ENCODE measurements around the gene NCBP2.

The NCBP2 gene

DNA sequence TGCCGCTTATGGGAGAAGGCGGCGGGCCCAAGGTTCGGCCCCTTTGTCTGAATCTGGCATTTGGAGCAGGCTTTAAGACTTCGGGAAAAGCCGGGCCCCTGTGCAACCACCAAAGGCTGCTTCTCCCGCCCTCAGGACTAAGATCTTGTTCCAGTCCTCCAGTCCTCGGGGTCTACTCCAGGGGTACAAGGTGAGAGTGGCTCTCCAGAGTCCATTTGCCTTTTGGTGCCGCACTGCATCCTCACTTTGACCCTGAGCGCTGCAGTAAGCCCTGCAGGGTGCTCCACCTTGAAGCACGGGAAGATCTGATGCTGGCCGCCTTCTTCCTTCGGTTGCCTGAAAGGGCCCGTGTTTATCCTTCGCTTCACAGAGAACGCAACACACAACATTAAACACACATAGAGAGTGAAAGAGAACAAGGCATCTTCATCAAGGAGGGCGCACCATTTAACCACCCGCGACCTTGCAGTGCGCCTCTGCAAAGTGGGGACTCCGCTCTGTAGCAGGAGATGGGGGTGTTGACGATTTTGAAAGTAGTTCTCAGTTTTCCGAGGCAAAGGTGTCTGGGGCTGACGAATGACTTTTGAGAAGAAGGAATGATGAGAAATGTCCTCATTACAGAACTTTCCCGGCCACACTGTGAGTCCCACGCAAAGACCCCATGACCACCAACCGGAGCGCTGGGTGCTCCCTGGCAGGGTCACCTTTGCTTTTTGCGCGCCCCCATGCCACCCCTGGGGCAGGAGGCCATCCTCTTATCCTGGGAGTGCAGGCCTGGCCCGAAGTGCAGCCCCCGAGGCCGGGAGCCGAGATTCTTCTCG, 25.3 kb upstream of the NCBP2 start:
- no peaks in the 10 kb centered on the region; the same call in 1 of the 2 replicates for H3K4me1 ChIP-seq (ENCODE audit: control insufficient read depth, insufficient read depth, low read length)
- H3K9ac ChIP-seq (ENCODE audit: low read depth, low read length), result no peak overlapping the region
- H3K27me3 ChIP-seq (ENCODE audit: control insufficient read depth, insufficient read depth, low read length), result peaks cover 73% of the 10 kb centered on the region
- H3K9me3 ChIP-seq (ENCODE audit: control insufficient read depth, insufficient read depth, low read length), result peaks cover 4% of the 10 kb centered on the region; the same call in 1 of the 2 replicates
- no peaks in the 10 kb centered on the region for H3K36me3 ChIP-seq (ENCODE audit: control insufficient read depth, insufficient read depth, low read length)
- no peak overlapping the region for H3K27ac ChIP-seq (ENCODE audit: low read depth, low read length)
- H3K4me3 ChIP-seq (ENCODE audit: low read depth, low read length), result peak overlapping the region; percentile 23; the same call in 1 of the 2 replicates

DNA sequence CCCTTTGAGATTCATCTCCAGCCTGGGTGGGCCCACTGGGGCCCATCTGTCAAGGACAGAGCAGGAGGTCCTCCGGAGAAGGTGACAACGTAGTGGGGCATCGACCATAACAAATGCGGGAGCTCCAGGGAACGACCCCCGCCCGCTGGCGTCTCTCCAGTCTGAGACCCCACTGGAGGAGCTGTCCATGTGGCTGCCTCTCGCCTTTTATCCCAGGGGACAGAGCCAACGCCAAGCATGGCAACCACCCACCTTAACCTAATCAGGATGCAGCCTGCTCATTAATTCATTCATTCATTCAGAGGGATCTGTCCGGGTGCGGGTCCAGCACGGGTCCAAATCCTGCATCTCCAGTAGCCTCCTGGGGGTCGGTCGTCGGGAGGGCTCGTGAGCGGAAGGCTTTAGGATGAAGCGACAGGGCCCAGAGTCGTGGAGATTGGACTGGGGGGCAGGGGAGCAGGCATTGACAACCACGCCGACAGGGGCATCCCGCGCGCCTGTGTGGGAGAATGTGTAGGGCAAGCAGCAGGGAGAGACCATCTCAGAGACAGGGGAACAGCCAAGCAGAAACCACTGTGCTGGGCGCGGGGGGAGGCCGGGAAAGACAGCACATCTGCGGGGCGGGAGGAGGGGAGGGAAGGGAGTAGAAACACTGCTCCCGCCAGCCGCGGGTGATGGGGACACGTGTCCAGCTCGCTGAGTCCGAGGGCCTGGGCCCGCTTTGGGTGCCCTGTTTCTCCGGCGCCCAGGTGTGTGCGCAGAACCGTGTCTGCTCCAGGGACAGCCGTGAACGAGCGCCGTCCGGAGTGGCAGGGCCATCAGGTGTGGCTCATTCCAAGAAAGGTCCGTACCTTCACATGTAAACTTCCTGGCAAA, 24.4 kb upstream of the NCBP2 start:
- Histone ChIP-seq H3K4me3 (ENCODE audit: low read depth, low read length) (peak overlapping the region; percentile 23; the same call in 1 of the 2 replicates), H3K4me1 (ENCODE audit: control insufficient read depth, insufficient read depth, low read length) (no peaks in the 10 kb centered on the region; the same call in 1 of the 2 replicates), H3K9me3 (ENCODE audit: control insufficient read depth, insufficient read depth, low read length) (peaks cover 4% of the 10 kb centered on the region; the same call in 1 of the 2 replicates), H3K36me3 (ENCODE audit: control insufficient read depth, insufficient read depth, low read length) (no peaks in the 10 kb centered on the region), H3K9ac (ENCODE audit: low read depth, low read length) (no peak overlapping the region), H3K27ac (ENCODE audit: low read depth, low read length) (no peak overlapping the region), H3K27me3 (ENCODE audit: control insufficient read depth, insufficient read depth, low read length) (peaks cover 73% of the 10 kb centered on the region)

DNA sequence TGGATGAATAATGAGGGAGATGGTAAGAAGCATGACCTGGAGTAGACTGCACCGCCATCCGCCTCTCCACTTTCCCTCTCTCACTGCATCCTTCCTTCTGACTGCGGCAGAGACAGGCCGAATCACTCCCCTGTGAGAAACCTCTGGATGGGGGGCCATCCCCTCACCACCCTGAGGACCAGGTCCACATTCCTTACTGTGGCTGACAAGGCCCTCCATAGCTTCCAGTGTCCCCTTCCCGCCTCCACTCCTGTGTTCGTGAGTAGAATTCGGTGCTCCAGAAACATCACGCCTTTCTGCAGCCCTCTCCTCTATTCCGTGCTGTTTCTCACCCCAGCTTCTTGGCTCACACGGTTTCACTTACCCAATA, 23.5 kb upstream of the NCBP2 start:
- Histone ChIP-seq H3K27me3 (ENCODE audit: control insufficient read depth, insufficient read depth, low read length) (peaks cover 65% of the 10 kb centered on the region), H3K4me1 (ENCODE audit: control insufficient read depth, insufficient read depth, low read length) (no peaks in the 10 kb centered on the region; the same call in 1 of the 2 replicates), H3K9me3 (ENCODE audit: control insufficient read depth, insufficient read depth, low read length) (no peaks in the 10 kb centered on the region), H3K4me3 (ENCODE audit: low read depth, low read length) (no peak overlapping the region), H3K36me3 (ENCODE audit: control insufficient read depth, insufficient read depth, low read length) (no peaks in the 10 kb centered on the region), H3K27ac (ENCODE audit: low read depth, low read length) (no peak overlapping the region), H3K9ac (ENCODE audit: low read depth, low read length) (no peak overlapping the region)

DNA sequence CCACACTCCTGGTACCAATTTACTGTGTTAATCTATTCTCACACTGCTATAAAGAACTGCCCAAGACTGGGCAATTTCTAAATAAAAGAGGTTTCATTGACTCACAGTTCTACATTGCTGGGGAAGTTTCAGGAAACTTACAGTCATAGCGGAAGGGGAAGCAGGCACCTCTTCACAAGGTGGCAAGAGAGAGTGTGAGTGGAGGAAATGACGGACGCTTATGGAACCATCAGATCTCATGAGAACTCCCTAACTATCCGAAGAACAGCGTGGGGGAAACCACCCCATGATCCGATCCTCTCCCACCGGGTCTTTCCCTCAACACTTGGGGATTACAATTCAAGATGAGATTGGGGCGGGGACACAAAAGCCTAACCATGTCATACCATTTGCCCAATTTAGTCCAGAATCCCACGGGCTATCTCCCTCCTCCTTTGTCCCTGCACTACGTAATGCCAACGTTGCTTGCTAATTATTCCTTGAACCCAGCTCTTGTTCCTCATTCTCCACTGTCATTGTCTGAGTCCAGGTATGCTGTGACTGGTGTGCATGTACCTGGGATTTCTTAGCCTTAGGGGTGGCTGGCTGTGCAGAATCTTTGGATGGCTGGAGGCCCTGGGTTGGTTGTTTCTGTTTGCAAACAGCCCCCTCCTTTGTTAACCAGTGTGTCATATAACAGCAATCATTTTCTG, 22.9 kb upstream of the NCBP2 start:
- Histone ChIP-seq H3K27me3 (ENCODE audit: control insufficient read depth, insufficient read depth, low read length) (peaks cover 60% of the 10 kb centered on the region), H3K9ac (ENCODE audit: low read depth, low read length) (no peak overlapping the region), H3K4me3 (ENCODE audit: low read depth, low read length) (no peak overlapping the region), H3K27ac (ENCODE audit: low read depth, low read length) (no peak overlapping the region), H3K36me3 (ENCODE audit: control insufficient read depth, insufficient read depth, low read length) (no peaks in the 10 kb centered on the region), H3K4me1 (ENCODE audit: control insufficient read depth, insufficient read depth, low read length) (no peaks in the 10 kb centered on the region; the same call in 1 of the 2 replicates), H3K9me3 (ENCODE audit: control insufficient read depth, insufficient read depth, low read length) (no peaks in the 10 kb centered on the region)

DNA sequence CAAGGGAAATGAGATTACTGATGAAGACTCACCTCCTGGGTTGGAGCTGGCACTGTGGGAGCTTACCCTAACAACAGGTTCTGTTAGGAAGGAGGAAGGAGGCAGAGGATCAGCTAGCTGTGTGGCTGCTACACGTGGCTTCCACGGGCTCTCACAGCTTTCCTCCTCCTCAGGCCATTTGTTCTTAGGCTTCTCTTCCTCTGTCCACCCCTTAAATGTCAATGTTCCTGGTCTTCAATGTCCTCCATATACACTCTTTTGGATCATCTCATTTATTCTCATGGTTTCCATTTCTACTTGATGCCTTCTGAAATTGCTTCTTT, 21.3 kb upstream of the NCBP2 start:
- no peaks in the 10 kb centered on the region for H3K9me3 ChIP-seq (ENCODE audit: control insufficient read depth, insufficient read depth, low read length)
- H3K4me3 ChIP-seq (ENCODE audit: low read depth, low read length), result no peak overlapping the region
- no peak overlapping the region for H3K27ac ChIP-seq (ENCODE audit: low read depth, low read length)
- peaks cover 43% of the 10 kb centered on the region for H3K27me3 ChIP-seq (ENCODE audit: control insufficient read depth, insufficient read depth, low read length)
- H3K4me1 ChIP-seq (ENCODE audit: control insufficient read depth, insufficient read depth, low read length), result no peaks in the 10 kb centered on the region; the same call in 1 of the 2 replicates
- no peaks in the 10 kb centered on the region for H3K36me3 ChIP-seq (ENCODE audit: control insufficient read depth, insufficient read depth, low read length)
- H3K9ac ChIP-seq (ENCODE audit: low read depth, low read length), result no peak overlapping the region

DNA sequence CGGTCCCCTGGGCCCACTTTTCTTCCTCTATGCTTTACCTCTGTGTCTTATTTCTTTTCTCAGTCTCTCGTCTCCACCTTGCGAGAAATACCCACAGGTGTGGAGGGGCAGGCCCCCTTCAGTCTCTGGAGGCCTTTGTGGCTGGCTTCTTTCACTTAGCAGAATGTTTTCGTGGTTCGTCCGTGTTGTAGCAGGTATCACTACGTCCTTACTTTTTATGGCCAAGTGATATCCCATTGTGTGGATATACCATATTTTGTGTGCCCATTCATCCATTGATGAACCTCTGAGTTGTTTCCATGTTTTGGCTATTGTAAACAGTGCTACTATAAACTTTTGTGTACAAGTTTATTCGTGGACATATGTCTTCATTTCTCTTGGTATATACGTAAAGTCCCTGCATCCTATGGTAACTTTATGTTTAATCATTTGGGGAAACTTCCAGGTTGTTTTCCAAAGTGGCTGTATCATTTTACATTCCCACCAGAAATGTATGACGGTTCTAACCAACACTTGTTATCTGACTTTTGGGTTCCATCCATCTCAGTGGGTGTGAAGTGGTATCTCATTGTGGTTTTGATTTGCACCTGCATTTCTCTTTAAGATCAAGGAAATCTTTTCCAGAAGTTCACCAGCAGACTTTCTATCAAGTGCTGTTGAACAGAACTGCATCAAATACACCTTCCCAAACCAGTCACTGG, 20.8 kb upstream of the NCBP2 start:
- Histone ChIP-seq H3K4me1 (ENCODE audit: control insufficient read depth, insufficient read depth, low read length) (no peaks in the 10 kb centered on the region; the same call in 1 of the 2 replicates), H3K27ac (ENCODE audit: low read depth, low read length) (no peak overlapping the region), H3K9me3 (ENCODE audit: control insufficient read depth, insufficient read depth, low read length) (no peaks in the 10 kb centered on the region), H3K27me3 (ENCODE audit: control insufficient read depth, insufficient read depth, low read length) (peaks cover 38% of the 10 kb centered on the region), H3K4me3 (ENCODE audit: low read depth, low read length) (no peak overlapping the region), H3K36me3 (ENCODE audit: control insufficient read depth, insufficient read depth, low read length) (no peaks in the 10 kb centered on the region), H3K9ac (ENCODE audit: low read depth, low read length) (no peak overlapping the region)

DNA sequence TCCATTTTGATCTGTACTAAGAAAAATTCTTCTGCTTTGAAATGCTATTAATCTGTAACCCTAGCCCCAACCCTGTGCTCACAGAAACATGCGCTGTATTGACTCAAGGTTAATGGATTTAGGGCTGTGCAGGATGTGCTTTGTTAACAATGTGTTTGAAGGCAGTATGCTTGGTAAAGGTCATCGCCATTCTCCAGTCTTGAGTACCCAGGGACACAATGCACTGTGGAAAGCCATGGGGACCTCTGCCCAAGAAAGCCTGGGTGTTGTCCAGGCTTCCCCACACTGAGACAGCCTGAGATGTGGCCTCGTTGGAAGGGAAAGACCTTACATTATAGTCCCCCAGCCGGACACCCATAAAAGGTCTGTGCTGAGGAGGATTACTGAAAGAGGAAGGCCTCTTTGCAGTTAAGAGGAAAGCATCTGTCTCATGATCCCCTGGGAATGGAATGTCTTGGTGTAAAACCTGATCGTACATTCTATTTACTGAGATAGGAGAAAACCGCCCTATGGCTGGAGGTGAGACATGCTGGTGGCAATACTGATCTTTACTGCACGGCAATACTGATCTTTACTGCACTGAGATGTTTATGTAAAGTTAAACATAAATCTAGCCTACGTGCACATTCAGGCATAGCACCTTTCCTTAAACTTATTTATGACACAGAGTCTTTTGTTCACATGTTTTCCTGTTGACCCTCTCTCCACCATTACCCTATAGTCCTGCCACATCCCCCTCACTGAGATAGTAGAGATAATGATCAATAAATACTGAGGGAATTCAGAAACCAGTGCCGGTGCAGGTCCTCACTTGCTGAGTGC, 20.0 kb upstream of the NCBP2 start:
- Histone ChIP-seq H3K27ac (ENCODE audit: low read depth, low read length) (no peak overlapping the region), H3K36me3 (ENCODE audit: control insufficient read depth, insufficient read depth, low read length) (no peaks in the 10 kb centered on the region), H3K4me3 (ENCODE audit: low read depth, low read length) (no peak overlapping the region), H3K9ac (ENCODE audit: low read depth, low read length) (no peak overlapping the region), H3K27me3 (ENCODE audit: control insufficient read depth, insufficient read depth, low read length) (peaks cover 30% of the 10 kb centered on the region), H3K4me1 (ENCODE audit: control insufficient read depth, insufficient read depth, low read length) (no peaks in the 10 kb centered on the region; the same call in 1 of the 2 replicates), H3K9me3 (ENCODE audit: control insufficient read depth, insufficient read depth, low read length) (no peaks in the 10 kb centered on the region)

DNA sequence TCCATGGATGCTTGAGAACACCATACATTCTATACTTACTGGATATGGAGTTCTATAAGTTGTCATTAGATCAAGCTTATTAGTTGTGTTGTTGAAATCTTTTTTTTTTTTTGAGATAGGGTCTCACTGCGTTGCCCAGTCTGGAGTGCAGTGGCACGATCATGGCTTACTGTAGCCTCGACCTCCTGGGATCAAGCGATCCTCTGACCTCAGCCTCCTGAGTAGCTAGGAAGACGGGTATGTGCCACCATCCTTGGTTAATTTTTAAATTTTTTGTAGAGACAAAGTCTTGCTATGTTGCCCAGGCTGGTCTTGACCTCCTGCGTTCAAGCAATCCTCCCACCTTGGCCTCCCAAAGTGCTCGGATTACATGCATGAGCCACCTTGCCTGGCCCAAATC, 12.5 kb upstream of the NCBP2 start:
- Histone ChIP-seq H3K27ac (ENCODE audit: low read depth, low read length) (no peak overlapping the region), H3K9me3 (ENCODE audit: control insufficient read depth, insufficient read depth, low read length) (no peaks in the 10 kb centered on the region), H3K4me3 (ENCODE audit: low read depth, low read length) (no peak overlapping the region), H3K9ac (ENCODE audit: low read depth, low read length) (no peak overlapping the region), H3K27me3 (ENCODE audit: control insufficient read depth, insufficient read depth, low read length) (no peaks in the 10 kb centered on the region), H3K4me1 (ENCODE audit: control insufficient read depth, insufficient read depth, low read length) (no peaks in the 10 kb centered on the region), H3K36me3 (ENCODE audit: control insufficient read depth, insufficient read depth, low read length) (no peaks in the 10 kb centered on the region)

DNA sequence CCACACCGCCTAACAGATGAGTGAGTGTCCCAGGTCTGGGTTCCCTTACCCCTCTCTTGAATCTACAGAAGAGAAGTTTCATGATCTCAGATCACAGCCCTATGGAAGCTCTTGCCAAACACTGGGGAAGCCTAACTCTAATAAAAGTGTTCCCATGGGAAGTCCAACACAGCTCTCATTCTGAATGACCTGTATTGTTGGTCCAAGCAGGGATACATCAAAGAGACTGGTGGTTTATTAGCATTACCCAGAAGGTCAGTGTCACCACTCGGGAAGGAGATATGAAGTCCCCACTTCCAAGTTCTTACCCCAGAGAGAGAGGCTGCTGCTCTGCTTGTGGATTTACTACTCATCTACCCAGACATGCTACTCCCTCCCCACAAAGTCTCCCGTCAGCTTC, 9.0 kb upstream of the NCBP2 start:
- no peaks in the 10 kb centered on the region for H3K27me3 ChIP-seq (ENCODE audit: control insufficient read depth, insufficient read depth, low read length)
- H3K27ac ChIP-seq (ENCODE audit: low read depth, low read length), result no peak overlapping the region
- H3K9ac ChIP-seq (ENCODE audit: low read depth, low read length), result no peak overlapping the region
- no peak overlapping the region for H3K4me3 ChIP-seq (ENCODE audit: low read depth, low read length)
- H3K9me3 ChIP-seq (ENCODE audit: control insufficient read depth, insufficient read depth, low read length), result no peaks in the 10 kb centered on the region
- no peaks in the 10 kb centered on the region for H3K36me3 ChIP-seq (ENCODE audit: control insufficient read depth, insufficient read depth, low read length)
- no peaks in the 10 kb centered on the region for H3K4me1 ChIP-seq (ENCODE audit: control insufficient read depth, insufficient read depth, low read length)

DNA sequence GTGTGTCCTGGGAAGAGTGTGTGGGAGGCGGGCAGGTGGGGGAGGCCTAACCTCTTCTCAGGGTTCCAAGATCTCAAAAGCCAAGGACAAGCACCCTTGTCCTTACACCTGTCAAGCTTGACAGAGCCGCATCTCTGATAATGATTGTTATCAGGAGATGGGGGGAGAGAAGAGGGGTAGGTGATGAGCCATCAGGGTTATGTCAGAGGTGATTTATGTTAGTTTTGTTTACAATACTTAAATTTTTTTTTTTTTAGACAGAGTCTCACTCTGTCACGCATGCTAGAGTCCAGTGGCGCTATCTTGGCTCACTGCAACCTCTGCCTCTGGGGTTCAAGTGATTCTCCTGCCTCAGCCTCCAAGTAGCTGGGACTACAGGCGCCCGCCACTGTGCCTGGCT, 7.4 kb upstream of the NCBP2 start:
- no peak overlapping the region for H3K27ac ChIP-seq (ENCODE audit: low read depth, low read length)
- H3K36me3 ChIP-seq (ENCODE audit: control insufficient read depth, insufficient read depth, low read length), result no peaks in the 10 kb centered on the region
- H3K9ac ChIP-seq (ENCODE audit: low read depth, low read length), result no peak overlapping the region
- no peaks in the 10 kb centered on the region for H3K4me1 ChIP-seq (ENCODE audit: control insufficient read depth, insufficient read depth, low read length)
- H3K4me3 ChIP-seq (ENCODE audit: low read depth, low read length), result no peak overlapping the region
- H3K9me3 ChIP-seq (ENCODE audit: control insufficient read depth, insufficient read depth, low read length), result no peaks in the 10 kb centered on the region
- H3K27me3 ChIP-seq (ENCODE audit: control insufficient read depth, insufficient read depth, low read length), result no peaks in the 10 kb centered on the region

All from HUES48 (cell line).